Karpas-422 (cell line): ENCODE data around the gene CERK. TPM values are rescaled to one million over a fixed set of nuclear protein-coding genes. Genes with fewer than 3 reads are reported as not detected.

Source experiments
- DNase-seq: peaks from one replicate; pipeline ENCODE4 v3.0.0-alpha.2; 2015
- H2AFZ ChIP-seq: fragments of 200-600 bp; sonication (generic); 2 replicates; pipeline ENCODE4 v1.6.1; 2014; ENCODE audit warnings: antibody characterized with exemption, low read length, mixed read lengths
- H3K27ac ChIP-seq: fragments of 200-600 bp; sonication (generic); 2 replicates; pipeline ENCODE4 v1.5.1; 2014; ENCODE audit warnings: mild to moderate bottlenecking, low read length, moderate library complexity
- H3K27me3 ChIP-seq: fragments of 200-600 bp; sonication (generic); 2 replicates; pipeline ENCODE4 v1.6.1; 2014; ENCODE audit warnings: low read length, mixed read lengths
- H3K36me3 ChIP-seq: fragments of 200-600 bp; sonication (generic); 2 replicates; pipeline ENCODE4 v1.6.1; 2014; ENCODE audit warnings: low read length, mixed read lengths; ENCODE audit not compliant: insufficient read depth
- H3K4me1 ChIP-seq: fragments of 200-600 bp; sonication (generic); 2 replicates; pipeline ENCODE4 v1.6.1; 2014; ENCODE audit warnings: mild to moderate bottlenecking, low read length, mixed read lengths
- H3K4me2 ChIP-seq: fragments of 200-600 bp; sonication (generic); 2 replicates; pipeline ENCODE4 v1.6.1; 2014; ENCODE audit warnings: low read length, low read depth, mild to moderate bottlenecking; ENCODE audit not compliant: poor library complexity, severe bottlenecking
- H3K4me3 ChIP-seq: fragments of 200-600 bp; sonication (generic); 2 replicates; pipeline ENCODE4 v1.5.1; 2014; ENCODE audit warnings: mild to moderate bottlenecking, antibody characterized with exemption, low read length, mixed read lengths
- H3K79me2 ChIP-seq: fragments of 200-600 bp; sonication (generic); 2 replicates; pipeline ENCODE4 v1.6.1; 2014; ENCODE audit warnings: mild to moderate bottlenecking, low read length, mixed read lengths
- H3K9ac ChIP-seq: fragments of 200-600 bp; sonication (generic); 2 replicates; pipeline ENCODE4 v1.6.0; 2014; ENCODE audit warnings: low read length
- H3K9me2 ChIP-seq: fragments of 200-600 bp; sonication (generic), shearing (Covaris generic); replicated peaks from 2 replicates; pipeline ENCODE4 v1.6.0; 2014; ENCODE audit warnings: mild to moderate bottlenecking, low read length, moderate library complexity; ENCODE audit not compliant: insufficient read depth
- H3K9me3 ChIP-seq: fragments of 300-700, 200-600 bp; sonication (generic); 2 replicates; pipeline ENCODE4 v1.6.1; 2014; ENCODE audit warnings: low read length, mixed read lengths
- H4K20me1 ChIP-seq: fragments of 200-600 bp; sonication (generic); 2 replicates; pipeline ENCODE4 v1.6.1; 2014; ENCODE audit warnings: mild to moderate bottlenecking, antibody characterized with exemption, low read length, low read depth; ENCODE audit not compliant: insufficient read depth
- total RNA-seq: library from RNA; depleted of rRNA; stranded (reverse); fragments of >200 nt; shearing (Covaris generic); gene quantifications from 2 replicates; pipeline ENCODE4 v1.2.3, GENCODE V29; 2014; ENCODE audit warnings: low replicate concordance

Gene CERK
- total RNA-seq, 1 experiment from 2014 or later = 53.8 TPM

DNA sequence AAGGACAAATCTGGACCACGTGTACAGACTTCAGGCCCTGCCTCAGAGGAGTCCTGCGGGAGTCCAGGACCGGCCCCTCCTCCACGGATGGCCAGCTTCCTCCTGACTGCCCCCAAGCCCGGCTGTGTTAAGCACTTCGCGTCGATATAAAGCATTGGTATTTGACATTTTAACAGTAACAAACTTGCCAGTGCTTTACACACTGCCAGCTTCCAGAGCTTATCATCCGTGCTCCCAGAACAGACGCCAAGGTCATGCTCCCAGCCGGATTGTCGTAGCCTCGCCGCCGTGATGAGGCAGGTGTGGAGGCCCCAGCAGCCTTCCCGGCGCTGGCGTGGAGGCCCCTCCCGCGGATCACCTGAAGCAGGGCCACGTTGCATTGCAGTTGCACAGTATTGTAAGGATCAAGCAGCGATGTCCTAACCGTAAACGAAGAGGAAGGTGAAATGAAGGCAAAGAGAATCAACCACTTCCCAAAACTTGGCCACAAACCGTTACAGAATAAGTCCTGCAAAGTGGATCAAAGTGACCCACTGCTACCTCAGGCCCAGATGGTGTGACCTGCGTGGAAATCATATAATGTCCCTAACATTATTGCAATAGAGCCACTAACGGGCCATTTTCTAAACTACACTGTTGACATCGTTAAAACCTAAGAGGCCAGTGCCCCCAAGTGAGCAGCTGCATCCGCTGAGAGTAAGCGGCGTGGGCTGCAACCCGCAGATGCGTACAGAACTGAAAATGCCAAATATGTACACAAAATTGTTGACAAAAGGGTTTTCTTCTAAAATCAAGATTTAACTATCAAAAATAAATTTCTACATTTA lies 51.6 kb downstream of the CERK start:
- no peaks in the 10 kb centered on the region for H3K79me2 ChIP-seq
- H2AFZ ChIP-seq = no peak overlapping the region
- no peaks in the 10 kb centered on the region; the same call in 1 of the 2 replicates for H4K20me1 ChIP-seq
- no peak overlapping the region for H3K9ac ChIP-seq
- no peak overlapping the region for H3K4me3 ChIP-seq
- peaks cover 14% of the 10 kb centered on the region; the same call in 1 of the 2 replicates for H3K36me3 ChIP-seq
- no peak overlapping the region for H3K27ac ChIP-seq
- H3K27me3 ChIP-seq = no peaks in the 10 kb centered on the region
- no peaks in the 10 kb centered on the region for H3K9me2 ChIP-seq
- peaks cover 43% of the 10 kb centered on the region for H3K4me1 ChIP-seq
- H3K9me3 ChIP-seq = no peaks in the 10 kb centered on the region
- no peak for DNase-seq
- H3K4me2 ChIP-seq = no peak overlapping the region

DNA sequence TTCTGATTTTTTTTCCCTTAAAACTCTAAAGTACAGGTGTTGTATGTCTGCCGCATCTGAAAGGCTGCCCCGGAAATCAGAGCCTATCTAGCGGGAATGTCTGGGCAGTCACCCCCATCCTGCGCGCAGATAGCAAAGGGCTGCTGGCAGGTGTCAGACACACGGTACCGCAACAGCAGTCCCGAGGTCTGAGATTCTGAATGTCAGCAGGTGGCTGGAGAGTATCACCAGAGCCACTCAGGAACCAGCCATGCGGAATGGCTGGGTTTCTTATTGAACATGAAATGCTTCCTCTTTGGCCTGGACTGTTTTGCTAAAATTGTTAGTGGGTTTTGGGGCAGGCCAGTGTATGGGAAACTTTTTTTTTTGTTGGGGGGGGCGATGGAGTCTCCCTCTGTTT lies 53.3 kb downstream of the CERK start:
- Histone ChIP-seq H3K9me3 (no peaks in the 10 kb centered on the region), H3K4me1 (peaks cover 42% of the 10 kb centered on the region), H2AFZ (no peak overlapping the region), H3K36me3 (peaks cover 5% of the 10 kb centered on the region; the same call in 1 of the 2 replicates), H4K20me1 (no peaks in the 10 kb centered on the region; the same call in 1 of the 2 replicates), H3K9me2 (no peaks in the 10 kb centered on the region), H3K9ac (peak overlapping the region; percentile 34; the same call in 1 of the 2 replicates), H3K79me2 (no peaks in the 10 kb centered on the region), H3K27ac (peak overlapping the region; percentile 90), H3K27me3 (no peaks in the 10 kb centered on the region), H3K4me3 (no peak overlapping the region; the same call in 1 of the 2 replicates), H3K4me2 (peak overlapping the region; percentile 58)
- DNase-seq = peak; percentile 71

DNA sequence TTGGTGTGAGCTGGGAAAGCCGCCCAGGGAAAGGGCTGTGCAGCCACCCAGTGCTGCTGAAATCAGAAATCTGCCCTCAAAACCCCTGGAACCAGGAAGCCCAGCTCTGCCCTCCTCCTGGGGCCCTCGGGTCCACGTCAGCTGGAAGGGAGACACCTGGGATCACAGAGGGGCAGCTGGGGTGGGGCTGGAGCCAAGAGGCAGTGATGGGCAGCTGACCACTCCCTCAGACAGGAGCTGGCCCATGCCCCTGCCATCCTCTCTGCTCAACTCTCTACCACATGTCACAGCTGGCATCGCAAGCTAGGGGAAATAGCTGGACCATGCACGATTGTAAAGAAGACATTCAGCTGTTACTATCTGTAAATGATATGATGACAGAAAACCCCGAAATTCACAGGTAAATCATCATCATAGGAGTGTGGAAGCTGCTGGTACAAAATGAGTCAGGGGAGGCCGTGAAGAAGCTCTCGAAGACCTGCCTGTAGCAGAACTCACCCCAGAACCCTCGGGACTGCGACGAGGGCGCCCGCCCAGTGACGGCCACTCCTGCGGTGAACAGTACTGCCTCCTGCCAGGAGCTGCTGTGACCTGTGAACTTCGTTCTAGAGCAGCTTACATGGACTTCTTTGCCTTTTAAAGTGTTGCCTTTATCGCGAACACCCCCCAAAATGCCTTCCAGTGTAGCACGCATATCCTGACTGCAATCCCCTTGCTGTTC lies 55.9 kb downstream of the CERK start:
- no peak overlapping the region for H2AFZ ChIP-seq
- peaks cover 42% of the 10 kb centered on the region for H3K4me1 ChIP-seq
- H3K9me3 ChIP-seq = no peaks in the 10 kb centered on the region
- no peaks in the 10 kb centered on the region for H3K79me2 ChIP-seq
- H3K9me2 ChIP-seq = no peaks in the 10 kb centered on the region
- no peaks in the 10 kb centered on the region; the same call in 1 of the 2 replicates for H4K20me1 ChIP-seq
- no peak overlapping the region for H3K9ac ChIP-seq
- peak overlapping the region; percentile 41; the same call in 1 of the 2 replicates for H3K27ac ChIP-seq
- peaks cover 4% of the 10 kb centered on the region; the same call in 1 of the 2 replicates for H3K36me3 ChIP-seq
- no peak for DNase-seq
- no peaks in the 10 kb centered on the region for H3K27me3 ChIP-seq
- no peak overlapping the region for H3K4me2 ChIP-seq
- no peak overlapping the region for H3K4me3 ChIP-seq

DNA sequence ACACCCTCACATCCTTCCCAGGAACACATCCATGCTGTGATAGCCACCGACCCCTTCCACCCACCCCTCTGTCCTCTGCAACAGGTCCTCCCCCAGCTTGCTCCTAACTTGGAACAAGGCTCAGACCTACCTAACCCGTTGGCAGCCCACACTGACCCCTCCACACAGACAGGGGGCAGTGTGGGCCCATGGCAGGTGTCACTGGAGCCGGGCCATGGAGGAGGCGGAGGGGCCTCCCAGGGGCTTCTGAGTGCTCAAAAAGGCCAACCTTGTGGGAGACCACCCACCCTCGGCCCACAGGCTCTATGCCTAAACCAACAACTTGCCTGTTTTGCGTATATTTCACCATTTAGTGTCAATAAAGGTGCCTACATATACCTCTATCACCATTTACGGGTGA lies 57.0 kb downstream of the CERK start:
- H2AFZ ChIP-seq = no peak overlapping the region
- H3K4me3 ChIP-seq = no peak overlapping the region
- H3K9ac ChIP-seq = no peak overlapping the region
- DNase-seq = peak; percentile 85
- H3K4me1 ChIP-seq = peaks cover 42% of the 10 kb centered on the region
- H3K79me2 ChIP-seq = no peaks in the 10 kb centered on the region
- peaks cover 3% of the 10 kb centered on the region; the same call in 1 of the 2 replicates for H3K36me3 ChIP-seq
- no peaks in the 10 kb centered on the region for H3K27me3 ChIP-seq
- H3K9me2 ChIP-seq = no peaks in the 10 kb centered on the region
- no peak overlapping the region for H3K27ac ChIP-seq
- H3K9me3 ChIP-seq = no peaks in the 10 kb centered on the region
- H3K4me2 ChIP-seq = no peak overlapping the region
- no peaks in the 10 kb centered on the region; the same call in 1 of the 2 replicates for H4K20me1 ChIP-seq

DNA sequence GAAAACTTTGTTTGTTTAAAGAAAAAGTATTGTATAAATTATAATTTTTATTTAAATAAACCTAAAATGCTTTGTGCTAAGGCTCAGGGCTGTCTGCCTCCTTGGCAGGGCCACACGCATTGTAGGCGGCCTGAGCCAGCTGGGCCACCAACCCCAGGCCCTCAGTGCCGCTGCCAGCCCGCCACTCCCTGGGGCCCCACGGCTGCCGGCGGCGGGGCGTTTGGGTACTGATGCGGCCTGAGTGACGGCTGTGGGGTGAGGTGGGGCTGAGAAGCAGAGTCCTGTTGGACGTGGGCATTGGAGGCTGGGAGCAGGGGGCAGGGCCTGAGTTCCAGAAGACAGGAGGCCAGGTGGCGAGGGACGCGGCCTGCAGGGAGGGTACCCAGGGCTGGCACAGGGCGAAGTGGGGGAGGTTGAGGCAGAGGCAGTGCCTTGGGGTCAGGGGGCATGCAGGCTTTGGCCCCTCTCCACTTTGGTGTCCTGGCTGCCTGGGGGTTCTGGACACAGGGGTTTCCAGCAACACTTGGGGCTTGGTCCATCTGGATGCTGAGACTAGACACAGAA lies 58.3 kb downstream of the CERK start:
- Histone ChIP-seq H3K4me1 (peaks cover 30% of the 10 kb centered on the region), H3K79me2 (no peaks in the 10 kb centered on the region), H3K27ac (no peak overlapping the region), H3K9me3 (no peaks in the 10 kb centered on the region), H3K9me2 (no peaks in the 10 kb centered on the region), H2AFZ (no peak overlapping the region), H3K4me2 (no peak overlapping the region), H3K4me3 (no peak overlapping the region), H3K36me3 (no peaks in the 10 kb centered on the region), H4K20me1 (no peaks in the 10 kb centered on the region; the same call in 1 of the 2 replicates), H3K27me3 (no peaks in the 10 kb centered on the region), H3K9ac (no peak overlapping the region)
- no peak for DNase-seq

DNA sequence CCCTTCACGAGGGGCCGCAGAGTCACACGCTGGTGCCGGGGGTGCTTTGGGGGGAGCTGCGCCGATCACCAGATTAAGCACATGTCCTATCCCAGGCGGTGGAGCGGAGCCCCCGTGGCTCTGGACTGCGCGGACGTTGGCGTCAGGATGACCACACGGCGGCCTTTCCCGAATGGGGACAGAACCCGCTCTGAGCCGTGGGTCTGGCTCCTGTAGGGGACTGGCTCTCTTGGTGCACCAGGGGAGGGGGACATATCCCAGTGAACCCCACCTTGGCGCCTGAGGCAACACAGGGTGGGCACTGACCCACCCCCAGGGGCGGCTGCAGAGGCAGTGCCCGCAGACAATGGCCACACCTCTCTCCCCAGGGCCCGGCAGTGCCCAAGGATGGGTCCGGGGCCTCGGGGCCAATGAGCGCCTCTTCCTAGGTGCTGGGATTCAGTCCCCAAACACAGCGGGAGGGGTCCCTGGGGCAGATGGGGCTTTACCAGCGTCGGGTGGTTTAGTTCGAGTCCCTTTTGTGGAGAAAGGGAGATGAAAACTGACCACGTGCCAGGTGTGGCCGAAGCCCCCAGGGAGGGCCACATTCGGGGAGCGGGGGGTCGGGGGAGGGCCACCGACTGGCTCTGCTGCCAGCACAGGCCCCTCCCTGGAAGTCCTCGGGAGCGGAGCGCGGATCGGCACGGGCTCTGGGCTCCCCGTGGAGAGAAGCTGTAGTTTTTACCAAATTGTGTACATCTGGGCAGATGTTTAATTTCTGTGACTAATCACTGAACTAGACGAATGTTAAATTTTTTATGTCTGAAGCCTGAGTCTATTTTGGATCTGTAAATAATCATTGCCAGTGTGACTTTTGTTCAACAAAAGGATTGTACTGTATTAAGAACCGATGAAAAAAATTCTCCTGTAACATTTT lies 59.0 kb downstream of the CERK start:
- DNase-seq = no peak
- Histone ChIP-seq H3K27me3 (no peaks in the 10 kb centered on the region), H3K9me2 (no peaks in the 10 kb centered on the region), H3K9me3 (no peaks in the 10 kb centered on the region), H3K4me1 (peaks cover 22% of the 10 kb centered on the region), H3K4me3 (no peak overlapping the region), H3K36me3 (no peaks in the 10 kb centered on the region), H2AFZ (no peak overlapping the region), H3K27ac (no peak overlapping the region), H3K4me2 (no peak overlapping the region), H3K79me2 (no peaks in the 10 kb centered on the region), H4K20me1 (no peaks in the 10 kb centered on the region; the same call in 1 of the 2 replicates), H3K9ac (no peak overlapping the region)

DNA sequence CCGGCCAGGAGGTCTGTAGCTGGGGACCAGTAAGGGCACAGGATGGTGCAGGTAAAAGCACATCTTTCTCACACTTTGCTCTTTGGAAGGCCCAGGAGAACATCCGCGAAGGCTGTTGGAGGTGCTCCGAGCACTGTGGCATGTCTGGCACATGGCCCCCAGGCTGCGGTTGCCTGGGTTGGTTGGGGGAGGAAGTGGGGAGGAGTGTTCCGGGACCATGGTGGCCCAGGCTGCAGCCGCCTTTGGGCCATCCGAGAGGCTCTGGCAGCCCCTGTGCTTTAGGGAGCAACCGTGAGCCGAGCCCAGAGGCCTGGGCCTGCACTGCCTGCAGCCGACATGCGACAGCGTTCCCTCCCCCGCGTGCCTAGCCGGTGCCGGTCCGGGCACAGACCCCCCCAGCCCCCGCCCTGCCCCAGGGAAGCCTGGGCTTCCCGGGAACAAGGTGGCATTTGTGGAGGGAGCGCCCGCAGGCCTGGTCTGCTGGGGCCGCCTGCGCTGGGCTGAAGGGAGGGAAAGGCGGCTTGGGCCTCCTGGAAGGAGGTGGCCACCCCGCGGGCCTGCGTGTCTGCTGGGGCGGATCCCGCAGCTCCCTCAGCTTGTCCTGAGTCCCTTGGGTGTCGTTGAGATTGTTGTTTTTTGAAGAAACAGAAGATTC lies 59.9 kb downstream of the CERK start:
- Histone ChIP-seq H2AFZ (no peak overlapping the region), H3K27ac (no peak overlapping the region), H4K20me1 (no peaks in the 10 kb centered on the region; the same call in 1 of the 2 replicates), H3K4me3 (no peak overlapping the region), H3K9me2 (no peaks in the 10 kb centered on the region), H3K79me2 (no peaks in the 10 kb centered on the region), H3K4me1 (peaks cover 13% of the 10 kb centered on the region), H3K9ac (no peak overlapping the region), H3K4me2 (no peak overlapping the region), H3K9me3 (no peaks in the 10 kb centered on the region), H3K36me3 (no peaks in the 10 kb centered on the region), H3K27me3 (no peaks in the 10 kb centered on the region)
- no peak for DNase-seq
